Measurements from ENCODE around the gene PRRT2. TPM values are rescaled to one million over a fixed set of nuclear protein-coding genes. Genes with fewer than 3 reads are reported as not detected.

The PRRT2 gene
- total RNA-seq, 6 experiments from 2014 or later = 0.15 to 0.98 (median 0.51) TPM; not detected in 2

GRCh38 chr16:29862383-29862883, 50.4 kb downstream of the PRRT2 start:
- TF ChIP-seq, protein P1, sequence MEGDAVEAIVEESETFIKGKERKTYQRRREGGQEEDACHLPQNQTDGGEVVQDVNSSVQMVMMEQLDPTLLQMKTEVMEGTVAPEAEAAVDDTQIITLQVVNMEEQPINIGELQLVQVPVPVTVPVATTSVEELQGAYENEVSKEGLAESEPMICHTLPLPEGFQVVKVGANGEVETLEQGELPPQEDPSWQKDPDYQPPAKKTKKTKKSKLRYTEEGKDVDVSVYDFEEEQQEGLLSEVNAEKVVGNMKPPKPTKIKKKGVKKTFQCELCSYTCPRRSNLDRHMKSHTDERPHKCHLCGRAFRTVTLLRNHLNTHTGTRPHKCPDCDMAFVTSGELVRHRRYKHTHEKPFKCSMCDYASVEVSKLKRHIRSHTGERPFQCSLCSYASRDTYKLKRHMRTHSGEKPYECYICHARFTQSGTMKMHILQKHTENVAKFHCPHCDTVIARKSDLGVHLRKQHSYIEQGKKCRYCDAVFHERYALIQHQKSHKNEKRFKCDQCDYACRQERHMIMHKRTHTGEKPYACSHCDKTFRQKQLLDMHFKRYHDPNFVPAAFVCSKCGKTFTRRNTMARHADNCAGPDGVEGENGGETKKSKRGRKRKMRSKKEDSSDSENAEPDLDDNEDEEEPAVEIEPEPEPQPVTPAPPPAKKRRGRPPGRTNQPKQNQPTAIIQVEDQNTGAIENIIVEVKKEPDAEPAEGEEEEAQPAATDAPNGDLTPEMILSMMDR (IDR thresholded peaks at IDR 0.05) = peak in 1 of 4 donors; percentile 3
- no peak for TF ChIP-seq POLR2A (IDR thresholded peaks at IDR 0.05)
- peaks cover 4 to 12% (median 12%) of the 10 kb centered on the region in 4 donors for H3K36me3 ChIP-seq
- H3K4me3 ChIP-seq = peak overlapping the region; percentile 93 to 99 (median 99)
- intact Hi-C loops (cut with DNase I) = no loop called here
- H3K27ac ChIP-seq = peak overlapping the region; percentile 96 to 100 (median 99)
- no peaks in the 10 kb centered on the region for H3K27me3 ChIP-seq
- no peaks in the 10 kb centered on the region for H3K9me3 ChIP-seq
- DNase-seq (no peak), ATAC-seq (peak in 2 of 4 donors; percentile 2)
- H3K4me1 ChIP-seq = peaks cover 0 to 31% (median 12%) of the 10 kb centered on the region in 4 donors
- 3% methylated on average over 20 of the region's 27 CpGs for WGBS (ENCODE audit: insufficient coverage, low coverage, low lambda C conversion rate, missing lambda C conversion rate)

- WGBS (ENCODE audit: insufficient coverage, low coverage, low lambda C conversion rate, missing lambda C conversion rate) = 0% methylated on average over 25 of the region's 57 CpGs
- Histone ChIP-seq H3K36me3 (peaks cover 4 to 12% (median 12%) of the 10 kb centered on the region in 4 donors), H3K4me1 (peaks cover 0 to 30% (median 12%) of the 10 kb centered on the region in 4 donors), H3K27ac (peak within 1 kb of the TSS; percentile 96 to 100 (median 99)), H3K4me3 (peak within 1 kb of the TSS; percentile 93 to 99 (median 99)), H3K27me3 (no peaks in the 10 kb centered on the region), H3K9me3 (no peaks in the 10 kb centered on the region)
- ATAC-seq = peak; percentile 92 to 95 (median 93)
- TF ChIP-seq POLR2A (IDR thresholded peaks at IDR 0.05) = peak; percentile 56
- TF ChIP-seq, protein P1 (IDR thresholded peaks at IDR 0.05) = peak; percentile 39 to 75 (median 50)
- intact Hi-C loops (cut with DNase I) = no loop called here
- DNase-seq = peak; percentile 93 to 95 (median 94)
These were observed 51.1 kb downstream of the PRRT2 start, which contains the start of gene CDIPT for GRCh38 chr16:29862884-29863668. CDIPT (minus strand) TSS chr16:29863226; CDS start chr16:29862857, 369 bp downstream.

DNA sequence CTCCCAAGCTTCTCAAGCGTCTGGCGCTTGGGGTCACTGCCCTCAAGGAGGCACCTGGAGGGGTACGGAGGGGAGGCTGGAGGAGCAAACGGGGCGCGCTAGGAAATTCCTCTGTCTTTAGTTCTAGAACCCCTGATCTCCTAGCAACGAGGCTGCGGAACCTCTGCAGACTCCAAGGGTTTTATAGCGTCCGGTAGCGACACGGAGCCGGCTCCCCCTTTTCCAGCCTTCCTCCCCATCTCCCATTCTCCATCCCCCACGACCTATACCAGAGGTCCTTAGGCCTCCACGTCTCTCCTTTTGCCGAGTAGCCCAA, 51.6 kb downstream of the PRRT2 start:
- ATAC-seq (no peak), DNase-seq (no peak)
- no peak overlapping the region for H3K27ac ChIP-seq
- peak overlapping the region in 1 of 3 donors; percentile 99 for H3K4me3 ChIP-seq
- TF ChIP-seq, protein P1 (IDR thresholded peaks at IDR 0.05) = no peak
- no peak for TF ChIP-seq POLR2A (IDR thresholded peaks at IDR 0.05)
- H3K9me3 ChIP-seq = no peaks in the 10 kb centered on the region
- H3K4me1 ChIP-seq = peaks cover 0 to 25% (median 12%) of the 10 kb centered on the region in 4 donors
- WGBS (ENCODE audit: insufficient coverage, low coverage, low lambda C conversion rate, missing lambda C conversion rate) = 20% methylated on average over 5 of the region's 16 CpGs
- intact Hi-C loops (cut with DNase I) = no loop called here
- H3K36me3 ChIP-seq = peaks cover 4 to 12% (median 10%) of the 10 kb centered on the region in 4 donors
- H3K27me3 ChIP-seq = no peaks in the 10 kb centered on the region

DNA sequence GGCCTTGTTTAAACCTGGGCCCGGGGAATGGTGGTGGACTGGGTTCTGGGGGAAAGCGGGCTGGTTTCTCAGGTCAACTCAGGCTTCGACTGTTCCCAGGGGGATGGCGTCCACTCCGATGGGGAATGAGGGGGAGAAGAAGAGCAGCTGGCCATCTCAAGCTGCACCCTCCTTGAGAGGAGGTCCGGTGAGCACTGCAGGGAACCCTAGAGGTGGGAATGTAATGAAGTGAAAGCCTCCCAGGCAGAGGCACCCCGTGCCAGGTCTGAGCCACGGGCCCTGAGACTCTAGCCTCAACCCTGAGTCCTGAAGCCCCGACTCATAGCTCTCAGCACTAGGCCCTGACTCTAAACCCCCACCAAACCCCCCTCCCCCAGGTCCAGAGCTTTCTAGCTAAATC, 52.2 kb downstream of the PRRT2 start:
- H3K27ac ChIP-seq = no peak overlapping the region
- intact Hi-C loops (cut with DNase I) = no loop called here
- no peak for DNase-seq

More for the DNA sequence above, 52.2 kb downstream of the PRRT2 start:
- no peak overlapping the region for H3K4me3 ChIP-seq
- no peaks in the 10 kb centered on the region for H3K9me3 ChIP-seq
- peaks cover 0 to 19% (median 10%) of the 10 kb centered on the region in 4 donors for H3K4me1 ChIP-seq
- TF ChIP-seq POLR2A (IDR thresholded peaks at IDR 0.05) = no peak
- TF ChIP-seq, protein P1 (IDR thresholded peaks at IDR 0.05) = no peak
- H3K27me3 ChIP-seq = no peaks in the 10 kb centered on the region
- no peak for ATAC-seq
- peaks cover 4 to 12% (median 8%) of the 10 kb centered on the region in 4 donors for H3K36me3 ChIP-seq
- WGBS (ENCODE audit: insufficient coverage, low coverage, low lambda C conversion rate, missing lambda C conversion rate) = 76% methylated on average over 4 of the region's 9 CpGs

Small RNA genes lying within 50 kb of the gene (small RNA-seq; reads per million reads assigned to genes)
- gene AC009133.6 (0 reads per million in 2 experiments), gene AC120114.4 (0 reads per million in 2 experiments)

Other genes with a start within 250 kb of the PRRT2 start
- 1 to 10 TPM in 4 of 6 experiments, under 1 TPM in 2; 0.60 to 3.3 (median 1.4) TPM for gene SPN, start 148.9 kb upstream of the PRRT2 start, total RNA-seq
- gene QPRT, start 133.0 kb upstream of the PRRT2 start, total RNA-seq = 100 to 1,000 TPM in 5 of 6 experiments, 10 to 100 TPM in 1; 95.2 to 154 (median 128) TPM
- 1 to 10 TPM in 1 of 6 experiments, under 1 TPM in 5; 0.40 to 1.2 (median 0.66) TPM for gene C16orf54, start 66.2 kb upstream of the PRRT2 start, total RNA-seq
- 1 to 10 TPM in 4 of 6 experiments, under 1 TPM in 2; 0.06 to 3.1 (median 1.1) TPM for gene ZG16, start 33.9 kb upstream of the PRRT2 start, total RNA-seq
- gene KIF22, start 21.4 kb upstream of the PRRT2 start, total RNA-seq = 10 to 100 TPM in 5 of 6 experiments, 1 to 10 TPM in 1; 9.8 to 27.1 (median 24.7) TPM
- 100 to 1,000 TPM in 1 of 6 experiments, 10 to 100 TPM in 5; 42.9 to 106 (median 60.7) TPM for gene MAZ, start 5.7 kb upstream of the PRRT2 start, total RNA-seq
- 10 to 100 TPM in 5 of 6 experiments, 1 to 10 TPM in 1; 8.5 to 26.1 (median 11.5) TPM for gene PAGR1, start 4.0 kb downstream of the PRRT2 start, total RNA-seq
- gene MVP, start 8.3 kb downstream of the PRRT2 start, total RNA-seq = 100 to 1,000 TPM in 2 of 6 experiments, 10 to 100 TPM in 4; 37.4 to 112 (median 77.8) TPM
- 10 to 100 TPM; 35.1 to 96.6 (median 58.2) TPM for gene CDIPT, start 51.0 kb downstream of the PRRT2 start, total RNA-seq
- under 1 TPM; 0.15 to 0.56 (median 0.32) TPM for gene SEZ6L2, start 87.4 kb downstream of the PRRT2 start, total RNA-seq
- gene ASPHD1, start 88.3 kb downstream of the PRRT2 start, total RNA-seq = under 1 TPM in 2 of 6 experiments, not detected in 4; 0.38 to 0.50 TPM
- gene KCTD13, start 114.0 kb downstream of the PRRT2 start, total RNA-seq = 10 to 100 TPM in 1 of 6 experiments, 1 to 10 TPM in 5; 5.4 to 13.5 (median 7.2) TPM
- gene TMEM219, start 149.9 kb downstream of the PRRT2 start, total RNA-seq = 10 to 100 TPM; 49.9 to 75.9 (median 57.1) TPM
- 10 to 100 TPM; 15.8 to 19.6 (median 17.2) TPM for gene TAOK2, start 161.7 kb downstream of the PRRT2 start, total RNA-seq
- 10 to 100 TPM in 2 of 6 experiments, 1 to 10 TPM in 4; 5.2 to 12.9 (median 9.0) TPM for gene HIRIP3, start 183.4 kb downstream of the PRRT2 start, total RNA-seq
- 10 to 100 TPM; 22.3 to 45.8 (median 33.2) TPM for gene INO80E, start 184.0 kb downstream of the PRRT2 start, total RNA-seq
- under 1 TPM in 3 of 6 experiments, not detected in 3; 0.16 to 0.66 (median 0.33) TPM for gene DOC2A, start 198.8 kb downstream of the PRRT2 start, total RNA-seq
- gene C16orf92, start 211.0 kb downstream of the PRRT2 start, total RNA-seq = not detected
- not detected for gene TLCD3B, start 219.1 kb downstream of the PRRT2 start, total RNA-seq

Measured in right lobe of liver (tissue), 6 donors.